Neural progenitor cell (in vitro differentiated cells): ENCODE results near the gene SMAD6. TPM values are rescaled to one million over a fixed set of nuclear protein-coding genes. Genes with fewer than 3 reads are reported as not detected.

Experiments used
- DNase-seq: peaks from one replicate; pipeline ENCODE4 v3.0.0-alpha.2; 2016; ENCODE audit warnings: low spot score
- H2AFZ ChIP-seq: fragments of 200-600 bp; sonication (generic); replicated peaks from 2 replicates; pipeline ENCODE4 v1.6.1; 2016; ENCODE audit warnings: antibody characterized with exemption
- H3F3A ChIP-seq: fragments of 200-600 bp; sonication (generic); 2 replicates; pipeline ENCODE4 v1.6.1; 2016; ENCODE audit warnings: antibody characterized with exemption, low read depth
- H3K27ac ChIP-seq: fragments of 200-600 bp; sonication (generic); 2 replicates; pipeline ENCODE4 v1.5.1; 2016; ENCODE audit warnings: mild to moderate bottlenecking
- H3K27me3 ChIP-seq: fragments of 200-600 bp; sonication (generic); 2 replicates; pipeline ENCODE4 v1.6.1; 2016; ENCODE audit warnings: mild to moderate bottlenecking, moderate library complexity
- H3K36me3 ChIP-seq: fragments of 200-600 bp; sonication (generic); 2 replicates; pipeline ENCODE4 v1.5.1; 2016
- H3K4me1 ChIP-seq: fragments of 200-600 bp; sonication (generic); 2 replicates; pipeline ENCODE4 v1.6.1; 2016; ENCODE audit warnings: mixed run types
- H3K4me2 ChIP-seq: fragments of 200-600 bp; sonication (generic); 2 replicates; pipeline ENCODE4 v1.6.1; 2016
- H3K4me3 ChIP-seq: fragments of 200-600 bp; sonication (generic); 2 replicates; pipeline ENCODE4 v1.5.1; 2016
- H3K79me2 ChIP-seq: fragments of 200-600 bp; sonication (generic); 2 replicates; pipeline ENCODE4 v1.6.1; 2016; ENCODE audit warnings: low read depth
- H3K9ac ChIP-seq: fragments of 200-600 bp; sonication (generic); 2 replicates; pipeline ENCODE4 v1.6.1; 2016
- H3K9me3 ChIP-seq: fragments of 200-600 bp; sonication (generic); 2 replicates; pipeline ENCODE4 v1.5.1; 2016; ENCODE audit warnings: low read depth
- H4K20me1 ChIP-seq: fragments of 200-600 bp; sonication (generic); 2 replicates; pipeline ENCODE4 v1.6.1; 2016; ENCODE audit warnings: low read depth
- H3K27ac Mint-ChIP-seq: 3 replicates; pipeline ENCODE4 v1.8.0; 2021; ENCODE audit warnings: mixed read lengths
- H3K27me3 Mint-ChIP-seq: 2 replicates; pipeline ENCODE4 v1.8.0; 2022; ENCODE audit warnings: low read depth, mild to moderate bottlenecking, inconsistent platforms, moderate library complexity, mixed read lengths; ENCODE audit not compliant: insufficient read depth
- H3K36me3 Mint-ChIP-seq: 3 replicates; pipeline ENCODE4 v1.8.0; 2021; ENCODE audit warnings: mixed read lengths
- H3K4me1 Mint-ChIP-seq: 3 replicates; pipeline ENCODE4 v1.8.0; 2021; ENCODE audit warnings: mixed read lengths
- H3K4me3 Mint-ChIP-seq: 3 replicates; pipeline ENCODE4 v1.8.0; 2021; ENCODE audit warnings: mild to moderate bottlenecking, moderate library complexity, mixed read lengths
- H3K9me3 Mint-ChIP-seq: 3 replicates; pipeline ENCODE4 v1.8.0; 2020; ENCODE audit warnings: mixed read lengths
- CTCF ChIP-seq: fragments of 200-600 bp; sonication (generic); IDR thresholded peaks from 2 replicates; pipeline ENCODE4 v1.5.1; 2017; ENCODE audit warnings: antibody characterized with exemption, mild to moderate bottlenecking
- EZH2 ChIP-seq: fragments of 200-600 bp; sonication (generic); IDR thresholded peaks from 2 replicates; pipeline ENCODE4 v1.6.1; 2017; ENCODE audit warnings: antibody characterized with exemption, mild to moderate bottlenecking, moderate library complexity
- EZH2phosphoT487 ChIP-seq: fragments of 200-600 bp; sonication (generic); IDR thresholded peaks from 2 replicates; pipeline ENCODE4 v1.6.1; 2017; ENCODE audit warnings: antibody characterized with exemption
- total RNA-seq: library from RNA; depleted of rRNA; stranded (reverse); fragments of >200 nt; gene quantifications from 2 replicates; pipeline ENCODE4 v1.2.3, GENCODE V29; 2015; ENCODE audit warnings: low replicate concordance

The SMAD6 gene
- total RNA-seq, 1 donor from 2014 or later = 3.4 TPM

GRCh38 chr15:66658044-66658443 lies 44.0 kb upstream of the SMAD6 start:
- Histone ChIP-seq H3K79me2 (no peaks in the 10 kb centered on the region), H3K27me3 (no peaks in the 10 kb centered on the region), H3K4me2 (peak overlapping the region; percentile 7), H3F3A (peaks cover 24% of the 10 kb centered on the region), H3K36me3 (no peaks in the 10 kb centered on the region), H3K27ac (no peak overlapping the region), H2AFZ (no peak overlapping the region), H3K9me3 (no peaks in the 10 kb centered on the region), H3K4me1 (peaks cover 56% of the 10 kb centered on the region), H4K20me1 (no peaks in the 10 kb centered on the region), H3K9ac (no peak overlapping the region), H3K4me3 (no peak overlapping the region)
- Mint-ChIP-seq H3K27me3 (peaks cover 12% of the 10 kb centered on the region), H3K4me1 (peaks cover 67% of the 10 kb centered on the region), H3K4me3 (no peak overlapping the region), H3K27ac (peak overlapping the region; percentile 96), H3K36me3 (no peaks in the 10 kb centered on the region), H3K9me3 (no peaks in the 10 kb centered on the region)
- DNase-seq = no peak
- TF ChIP-seq EZH2 = no peak

GRCh38 chr15:66658855-66659254 lies 43.2 kb upstream of the SMAD6 start:
- H2AFZ ChIP-seq = no peak overlapping the region
- H3K4me2 ChIP-seq = no peak overlapping the region
- no peaks in the 10 kb centered on the region for H4K20me1 ChIP-seq
- DNase-seq = no peak
- peaks cover 54% of the 10 kb centered on the region for H3K4me1 ChIP-seq
- peaks cover 12% of the 10 kb centered on the region for H3K27me3 Mint-ChIP-seq
- no peak overlapping the region for H3K4me3 ChIP-seq
- H3F3A ChIP-seq = peaks cover 25% of the 10 kb centered on the region
- peaks cover 63% of the 10 kb centered on the region for H3K4me1 Mint-ChIP-seq
- no peak overlapping the region for H3K4me3 Mint-ChIP-seq
- no peaks in the 10 kb centered on the region for H3K36me3 ChIP-seq
- H3K9me3 ChIP-seq = no peaks in the 10 kb centered on the region
- peak overlapping the region; percentile 52 for H3K27ac Mint-ChIP-seq
- no peak for TF ChIP-seq EZH2phosphoT487
- no peak for TF ChIP-seq EZH2
- TF ChIP-seq CTCF = no peak
- no peaks in the 10 kb centered on the region for H3K27me3 ChIP-seq
- H3K79me2 ChIP-seq = no peaks in the 10 kb centered on the region
- no peaks in the 10 kb centered on the region for H3K9me3 Mint-ChIP-seq
- H3K27ac ChIP-seq = no peak overlapping the region
- no peak overlapping the region for H3K9ac ChIP-seq
- H3K36me3 Mint-ChIP-seq = no peaks in the 10 kb centered on the region

- Histone ChIP-seq H3F3A (peaks cover 25% of the 10 kb centered on the region), H3K4me1 (peaks cover 49% of the 10 kb centered on the region), H3K9me3 (no peaks in the 10 kb centered on the region), H3K9ac (no peak overlapping the region), H3K27me3 (no peaks in the 10 kb centered on the region), H3K4me2 (no peak overlapping the region), H3K4me3 (no peak overlapping the region), H3K36me3 (no peaks in the 10 kb centered on the region), H4K20me1 (no peaks in the 10 kb centered on the region), H3K79me2 (no peaks in the 10 kb centered on the region), H2AFZ (no peak overlapping the region), H3K27ac (no peak overlapping the region)
- H3K27ac Mint-ChIP-seq = no peak overlapping the region
- H3K4me1 Mint-ChIP-seq = peaks cover 57% of the 10 kb centered on the region
- H3K36me3 Mint-ChIP-seq = no peaks in the 10 kb centered on the region
- no peak for DNase-seq
- H3K9me3 Mint-ChIP-seq = no peaks in the 10 kb centered on the region
- H3K27me3 Mint-ChIP-seq = peaks cover 12% of the 10 kb centered on the region
- TF ChIP-seq EZH2phosphoT487 (no peak), EZH2 (no peak)
- H3K4me3 Mint-ChIP-seq = no peak overlapping the region
Observed at GRCh38 chr15:66659384-66659783, 42.7 kb upstream of the SMAD6 start.

GRCh38 chr15:66661432-66662096 lies 40.5 kb upstream of the SMAD6 start:
- Mint-ChIP-seq H3K36me3 (no peaks in the 10 kb centered on the region), H3K4me1 (peaks cover 43% of the 10 kb centered on the region), H3K27ac (peak overlapping the region; percentile 60), H3K4me3 (no peak overlapping the region), H3K9me3 (no peaks in the 10 kb centered on the region), H3K27me3 (peaks cover 8% of the 10 kb centered on the region)
- no peaks in the 10 kb centered on the region for H3K36me3 ChIP-seq
- H2AFZ ChIP-seq = peak overlapping the region; percentile 52
- peaks cover 18% of the 10 kb centered on the region for H3F3A ChIP-seq
- no peak overlapping the region for H3K27ac ChIP-seq
- TF ChIP-seq CTCF (no peak), EZH2phosphoT487 (no peak), EZH2 (no peak)
- H3K4me2 ChIP-seq = no peak overlapping the region
- peaks cover 31% of the 10 kb centered on the region for H3K4me1 ChIP-seq
- no peaks in the 10 kb centered on the region for H4K20me1 ChIP-seq
- no peak for DNase-seq
- H3K9ac ChIP-seq = no peak overlapping the region
- no peaks in the 10 kb centered on the region for H3K79me2 ChIP-seq
- H3K27me3 ChIP-seq = no peaks in the 10 kb centered on the region
- H3K9me3 ChIP-seq = no peaks in the 10 kb centered on the region
- H3K4me3 ChIP-seq = no peak overlapping the region
